Thoracic aorta (tissue), 2 donors: Measurements from ENCODE around the gene TIMM44. TPM values are rescaled to one million over a fixed set of nuclear protein-coding genes. Genes with fewer than 3 reads are reported as not detected.

Experiments
- ATAC-seq: fragments of 150-250 bp; one replicate; pipeline ENCODE4 v1.8.0; 2017; ENCODE audit warnings: low read depth; ENCODE audit not compliant: insufficient number of reproducible peaks, low FRiP score
- DNase-seq: peaks from one replicate; pipeline ENCODE4 v3.0.0-alpha.2; 2020; ENCODE audit warnings: low spot score
- H3K27ac ChIP-seq, 2 donors: fragments of 200-600 bp; sonication (generic); 1 replicate in 1 of 2; 2 replicates in 1 of 2; pipeline ENCODE4 v1.5.1; 2016; ENCODE audit warnings: mild to moderate bottlenecking in 2 of 2, moderate library complexity in 2 of 2
- H3K27me3 ChIP-seq: fragments of 200-600 bp; sonication (generic); replicated peaks from 2 replicates; pipeline ENCODE4 v1.6.0; 2016; ENCODE audit warnings: mild to moderate bottlenecking; ENCODE audit not compliant: insufficient read depth
- H3K36me3 ChIP-seq: fragments of 200-600 bp; sonication (generic); one replicate; pipeline ENCODE4 v1.5.1; 2016
- H3K4me1 ChIP-seq, 2 donors: fragments of 200-600 bp; sonication (generic); 1 replicate in 1 of 2; 2 replicates in 1 of 2; pipeline versions ENCODE4 v1.5.1 to v1.6.0; 2016; ENCODE audit warnings: low read depth in 2 of 2, mild to moderate bottlenecking in 1 of 2; ENCODE audit not compliant: control insufficient read depth in 1 of 2
- H3K4me3 ChIP-seq: fragments of 200-600 bp; sonication (generic); 2 replicates; pipeline ENCODE4 v1.5.1; 2016; ENCODE audit warnings: mild to moderate bottlenecking
- H3K9me3 ChIP-seq: fragments of 200-600 bp; sonication (generic); 2 replicates; pipeline ENCODE4 v1.5.1; 2016
- CTCF ChIP-seq: fragments of 200-600 bp; sonication (generic); IDR thresholded peaks from one replicate; pipeline ENCODE4 v1.5.1; 2019; ENCODE audit warnings: antibody characterized with exemption
- total RNA-seq, 2 donors: library from RNA; depleted of rRNA; stranded (reverse); fragments of >200 nt; gene quantifications; one replicate each; pipeline versions ENCODE4 v1.1.0 to v1.2.3, GENCODE V29; 2016

The TIMM44 gene
- 10 to 100 TPM; 51.2 to 77.6 TPM for total RNA-seq

- no peaks in the 10 kb centered on the region for H3K9me3 ChIP-seq
- H3K27ac ChIP-seq: peak within 1 kb of the TSS; percentile 91 to 96
- H3K36me3 ChIP-seq: peaks cover 12% of the 10 kb centered on the region
- DNase-seq (peak; percentile 95), ATAC-seq (peak; percentile 100)
- TF ChIP-seq CTCF: no peak
- H3K4me3 ChIP-seq: peak within 1 kb of the TSS; percentile 84
- H3K27me3 ChIP-seq: no peaks in the 10 kb centered on the region
- H3K4me1 ChIP-seq: peaks cover 11 to 19% of the 10 kb centered on the region in 2 donors
These were observed at the start of gene TIMM44 for GRCh38 chr19:7943444-7944176. TSS of gene TIMM44 (minus strand) at chr19:7943666. CDS start at chr19:7943651, 15 bp downstream.

- no peak overlapping the region for H3K4me3 ChIP-seq
- no peaks in the 10 kb centered on the region for H3K9me3 ChIP-seq
- H3K27ac ChIP-seq: no peak overlapping the region
- no peak for ATAC-seq
- H3K27me3 ChIP-seq: no peaks in the 10 kb centered on the region
- peaks cover under 1 to 12% of the 10 kb centered on the region in 2 donors for H3K4me1 ChIP-seq
- H3K36me3 ChIP-seq: peaks cover 23% of the 10 kb centered on the region
- TF ChIP-seq CTCF: no peak
- DNase-seq: no peak
These were observed 49.1 kb upstream of the TIMM44 start for GRCh38 chr19:7992575-7992974.

GRCh38 chr19:7989071-7989575 is 45.7 kb upstream of the TIMM44 start:
- H3K36me3 ChIP-seq: peaks cover 31% of the 10 kb centered on the region
- H3K4me1 ChIP-seq: peaks cover 5 to 18% of the 10 kb centered on the region in 2 donors
- no peak overlapping the region for H3K27ac ChIP-seq
- DNase-seq (no peak), ATAC-seq (no peak)
- H3K4me3 ChIP-seq: no peak overlapping the region
- H3K9me3 ChIP-seq: no peaks in the 10 kb centered on the region
- no peaks in the 10 kb centered on the region for H3K27me3 ChIP-seq
- TF ChIP-seq CTCF: no peak

- peaks cover 38% of the 10 kb centered on the region for H3K36me3 ChIP-seq
- no peak for TF ChIP-seq CTCF
- H3K4me3 ChIP-seq: no peak overlapping the region
- H3K4me1 ChIP-seq: peaks cover 5 to 10% of the 10 kb centered on the region in 2 donors
- no peak overlapping the region for H3K27ac ChIP-seq
- H3K9me3 ChIP-seq: no peaks in the 10 kb centered on the region
- ATAC-seq: no peak
- no peak for DNase-seq
- H3K27me3 ChIP-seq: no peaks in the 10 kb centered on the region
These were observed 44.8 kb upstream of the TIMM44 start for GRCh38 chr19:7988307-7988706.

GRCh38 chr19:7987114-7987768 is 43.8 kb upstream of the TIMM44 start:
- Histone ChIP-seq H3K4me3 (no peak overlapping the region), H3K27ac (no peak overlapping the region), H3K27me3 (no peaks in the 10 kb centered on the region), H3K36me3 (peaks cover 41% of the 10 kb centered on the region), H3K9me3 (no peaks in the 10 kb centered on the region), H3K4me1 (peaks cover 5 to 8% of the 10 kb centered on the region in 2 donors)
- no peak for DNase-seq
- TF ChIP-seq CTCF: no peak
- no peak for ATAC-seq
